B cell (primary cell): ENCODE measurements around the gene TM7SF3. TPM values are rescaled to one million over a fixed set of nuclear protein-coding genes. Genes with fewer than 3 reads are reported as not detected.
A peak's percentile ranks its signal among the peaks of the same experiment; 100 is the strongest.

Experiments
- ATAC-seq: fragments of 200-7000 bp; cut with Tn5 transposase; one replicate; pipeline ENCODE4 v1.10.0; 2021; ENCODE audit warnings: low read depth, mild to moderate bottlenecking, moderate number of reproducible peaks, moderate library complexity
- CTCF ChIA-PET: fragments of 350-600 bp; sonication (Branson Sonifier 250); formaldehyde crosslinking; loops from one replicate; lab custom pipeline; 2021; ENCODE audit warnings: antibody characterized with exemption, inconsistent platforms; lab: Charles Lee
- POLR2A ChIA-PET: fragments of 350-600 bp; sonication (Branson Sonifier 250); formaldehyde crosslinking; loops from one replicate; lab custom pipeline; 2021; ENCODE audit warnings: antibody characterized with exemption; lab: Charles Lee
- DNase-seq: peaks from one replicate; pipeline ENCODE4 v3.0.0; 2013
- H2AFZ ChIP-seq: 2 replicates; pipeline ENCODE4 v1.6.1; 2012; ENCODE audit warnings: mild to moderate bottlenecking, low read depth, low read length; ENCODE audit not compliant: insufficient read depth, poor library complexity, severe bottlenecking
- H3K27ac ChIP-seq, 2 donors: 1 replicate in 1 of 2; 2 replicates in 1 of 2; pipeline ENCODE4 v1.5.1; 2012 to 2013; ENCODE audit warnings: low read length in 2 of 2, mild to moderate bottlenecking in 2 of 2, moderate library complexity in 1 of 2
- H3K27me3 ChIP-seq, 4 experiments: fragments of 200-600 bp in 1 of 4; sonication (generic) in 1 of 4; replicated peaks in 1 of 4; 1 replicate in 2 of 4; 2 replicates in 2 of 4; pipeline versions ENCODE4 v1.6.1 to v1.7.0; 2013 to 2016; ENCODE audit warnings: low read length in 3 of 4, mild to moderate bottlenecking in 2 of 4, mixed read lengths in 1 of 4, moderate library complexity in 1 of 4; ENCODE audit not compliant: insufficient read depth in 4 of 4, control insufficient read depth in 3 of 4; ENCODE audit errors: control extremely low read depth in 1 of 4
- H3K36me3 ChIP-seq, 2 experiments: replicated peaks in 1 of 2; 1 replicate in 1 of 2; 2 replicates in 1 of 2; pipeline versions ENCODE4 v1.6.1 to v1.7.1; 2013; ENCODE audit warnings: low read length in 1 of 2; ENCODE audit not compliant: insufficient read depth in 2 of 2, control insufficient read depth in 1 of 2; ENCODE audit errors: control extremely low read depth in 1 of 2, extremely low read depth in 1 of 2
- H3K4me1 ChIP-seq, 2 donors: fragments of 200-600 bp in 1 of 2; sonication (generic) in 1 of 2; 1 replicate in 1 of 2; 2 replicates in 1 of 2; pipeline versions ENCODE4 v1.5.1 to v1.6.1; 2013 to 2017; ENCODE audit warnings: low read length in 2 of 2; ENCODE audit not compliant: control insufficient read depth in 2 of 2, insufficient read depth in 2 of 2
- H3K4me2 ChIP-seq: replicated peaks from 2 replicates; pipeline ENCODE3; 2012; ENCODE audit warnings: mild to moderate bottlenecking, low read depth, low read length; ENCODE audit not compliant: poor library complexity, severe bottlenecking
- H3K4me3 ChIP-seq, 5 experiments: fragments of 200-600 bp in 1 of 5; sonication (generic) in 1 of 5; 1 replicate in 3 of 5; 2 replicates in 2 of 5; pipeline versions ENCODE4 v1.5.1 to v1.7.0; 2011 to 2016; ENCODE audit warnings: low read length in 4 of 5, mild to moderate bottlenecking in 4 of 5, low read depth in 2 of 5, control low read depth in 1 of 5, moderate library complexity in 1 of 5; ENCODE audit not compliant: insufficient read depth in 1 of 5; ENCODE audit errors: control extremely low read depth in 1 of 5, extremely low read depth in 1 of 5
- H3K79me2 ChIP-seq: fragments of 200-600 bp; sonication (generic); one replicate; pipeline ENCODE4 v1.6.0; 2016; ENCODE audit warnings: low read length; ENCODE audit not compliant: control insufficient read depth, insufficient read depth
- H3K9ac ChIP-seq: fragments of 200-600 bp; sonication (generic); 2 replicates; pipeline ENCODE4 v1.6.1; 2017; ENCODE audit warnings: mild to moderate bottlenecking, low read length, moderate library complexity
- H3K9me3 ChIP-seq, 3 donors: one replicate each; pipeline versions ENCODE4 v1.6.1 to v1.7.1; 2013; ENCODE audit warnings: low read length in 2 of 3; ENCODE audit not compliant: control insufficient read depth in 2 of 3, insufficient read depth in 1 of 3; ENCODE audit errors: control extremely low read depth in 1 of 3
- H4K20me1 ChIP-seq: 2 replicates; pipeline ENCODE4 v1.6.0; 2012; ENCODE audit warnings: mild to moderate bottlenecking, low read length; ENCODE audit not compliant: insufficient read depth, control insufficient read depth, poor library complexity, severe bottlenecking
- H3K27ac Mint-ChIP-seq: one replicate; pipeline ENCODE4 v1.8.0; 2021; ENCODE audit warnings: mixed read lengths
- H3K27me3 Mint-ChIP-seq: one replicate; pipeline ENCODE4 v1.8.0; 2021; ENCODE audit warnings: mixed read lengths
- H3K4me1 Mint-ChIP-seq: one replicate; pipeline ENCODE4 v1.8.0; 2021; ENCODE audit warnings: mixed read lengths
- H3K4me3 Mint-ChIP-seq: one replicate; pipeline ENCODE4 v1.8.0; 2021; ENCODE audit warnings: mixed read lengths
- H3K9me3 Mint-ChIP-seq: one replicate; pipeline ENCODE4 v1.8.0; 2022; ENCODE audit warnings: mixed read lengths; ENCODE audit not compliant: insufficient read depth
- EZH2 ChIP-seq: IDR thresholded peaks from 2 replicates; pipeline ENCODE4 v1.6.1; 2012; ENCODE audit warnings: borderline replicate concordance, low read depth, mild to moderate bottlenecking, moderate library complexity, low read length; ENCODE audit not compliant: insufficient read depth, poor library complexity, severe bottlenecking
- WGBS: methylation state at CpG from one replicate; pipeline ENCODE4 v1.1.5; 2013; ENCODE audit warnings: missing lambda C conversion rate; ENCODE audit not compliant: insufficient coverage; 5-methylcytosine and 5-hydroxymethylcytosine counted together
- intact Hi-C: fragments of 100-400 bp; cut with micrococcal nuclease; formaldehyde crosslinking; loops from one replicate; pipeline ENCODE4 v1.10.0; 2022
- polyA plus RNA-seq: library from polyadenylated mRNA; depleted of rRNA; stranded (reverse); fragments of >200 nt; gene quantifications from 2 replicates; pipeline ENCODE4 v1.2.3, GENCODE V29; 2012
- total RNA-seq, 2 donors: library from RNA; stranded (reverse); fragments of 120-200 nt in 1 of 2; gene quantifications; 1 replicate in 1 of 2; 2 replicates in 1 of 2; pipeline versions ENCODE4 v1.2.3 to v1.2.4, GENCODE V29; 2013 to 2022
- TF ChIP-seq, protein P1 (sequence below): fragments of 200-600 bp; IDR thresholded peaks from one replicate; pipeline ENCODE4 v1.8.0; 2022; ENCODE audit warnings: antibody characterized with exemption, mild to moderate bottlenecking

Gene TM7SF3
- total and polyA plus RNA-seq, 2 donors (not counting 1 experiment from before 2014, with no cell fraction given): 24.5 to 33.5 TPM

- peaks cover 14 to 45% of the 10 kb centered on the region in 2 donors for H3K4me1 ChIP-seq
- POLR2A ChIA-PET: no interaction called here
- peaks cover 72% of the 10 kb centered on the region for H3K79me2 ChIP-seq
- peak overlapping the region; percentile 97 for H2AFZ ChIP-seq
- H3K4me1 Mint-ChIP-seq: peaks cover 55% of the 10 kb centered on the region
- H3K4me3 Mint-ChIP-seq: peak overlapping the region; percentile 99
- DNase-seq (no peak), ATAC-seq (no peak)
- peaks cover 0 to 1% of the 10 kb centered on the region in 2 experiments for H3K36me3 ChIP-seq
- intact Hi-C loops: loop anchor here (5.0 to 10.0 kb wide), 4 partner anchors 208 to 1742 kb away; partner anchors contain the start of genes DNAI7, ETFRF1 and PPFIBP1
- H4K20me1 ChIP-seq: no peaks in the 10 kb centered on the region
- no peaks in the 10 kb centered on the region for H3K9me3 ChIP-seq
- H3K27ac ChIP-seq: peak overlapping the region; percentile 88 to 96
- H3K9me3 Mint-ChIP-seq: no peaks in the 10 kb centered on the region
- TF ChIP-seq EZH2: no peak
- CTCF ChIA-PET: interaction anchor here (1.2 to 2.0 kb wide), 2 partner anchors 52 to 77 kb away, joined by 7 to 10 read pairs; partner anchors contain the start of gene TM7SF3
- WGBS: no CpG with 5 or more reads among the region's 8 CpGs
- peak overlapping the region; percentile 78 for H3K4me2 ChIP-seq
- H3K27me3 Mint-ChIP-seq: no peaks in the 10 kb centered on the region
- peak overlapping the region; percentile 79 for H3K9ac ChIP-seq
- peak overlapping the region; percentile 72 to 100 (median 98) for H3K4me3 ChIP-seq
- H3K27me3 ChIP-seq: no peaks in the 10 kb centered on the region
- peak overlapping the region; percentile 99 for H3K27ac Mint-ChIP-seq
These were observed 77.4 kb downstream of the TM7SF3 start for GRCh38 chr12:26936559-26937442.

DNA sequence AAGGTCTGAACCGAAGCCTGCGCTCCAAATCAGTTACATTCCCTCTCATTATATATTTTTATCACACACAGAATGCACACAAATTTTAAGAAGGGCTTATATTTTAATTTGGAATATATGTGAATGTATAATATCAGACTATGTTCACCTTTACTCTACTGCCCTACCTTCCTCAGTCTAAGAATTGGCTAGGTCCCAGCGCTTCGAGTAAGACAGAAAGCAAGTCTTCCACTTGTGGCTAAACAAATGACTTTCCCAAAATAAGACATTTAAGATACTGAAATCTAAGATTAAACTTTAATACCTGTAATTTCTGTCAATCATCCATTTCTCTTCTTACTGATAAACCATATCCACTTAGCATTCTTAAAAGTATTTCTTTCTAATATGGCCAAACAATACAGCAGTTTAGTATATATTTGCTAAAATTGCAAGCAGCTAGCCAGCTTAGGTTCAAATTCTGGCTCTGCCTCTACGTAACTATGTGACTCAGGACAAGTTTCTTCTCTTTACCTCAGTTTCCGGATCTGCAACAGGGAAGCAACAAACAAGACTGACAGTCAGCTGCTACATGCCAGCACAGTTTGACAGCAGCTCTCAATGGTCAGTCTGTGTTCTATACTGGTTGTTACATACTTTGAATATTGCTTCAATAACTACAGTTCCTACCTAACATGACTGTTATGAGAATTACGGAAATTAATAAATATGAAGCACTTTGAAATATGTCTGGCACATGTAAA is 78.4 kb downstream of the TM7SF3 start:
- TF ChIP-seq EZH2: no peak
- TF ChIP-seq, protein P1, sequence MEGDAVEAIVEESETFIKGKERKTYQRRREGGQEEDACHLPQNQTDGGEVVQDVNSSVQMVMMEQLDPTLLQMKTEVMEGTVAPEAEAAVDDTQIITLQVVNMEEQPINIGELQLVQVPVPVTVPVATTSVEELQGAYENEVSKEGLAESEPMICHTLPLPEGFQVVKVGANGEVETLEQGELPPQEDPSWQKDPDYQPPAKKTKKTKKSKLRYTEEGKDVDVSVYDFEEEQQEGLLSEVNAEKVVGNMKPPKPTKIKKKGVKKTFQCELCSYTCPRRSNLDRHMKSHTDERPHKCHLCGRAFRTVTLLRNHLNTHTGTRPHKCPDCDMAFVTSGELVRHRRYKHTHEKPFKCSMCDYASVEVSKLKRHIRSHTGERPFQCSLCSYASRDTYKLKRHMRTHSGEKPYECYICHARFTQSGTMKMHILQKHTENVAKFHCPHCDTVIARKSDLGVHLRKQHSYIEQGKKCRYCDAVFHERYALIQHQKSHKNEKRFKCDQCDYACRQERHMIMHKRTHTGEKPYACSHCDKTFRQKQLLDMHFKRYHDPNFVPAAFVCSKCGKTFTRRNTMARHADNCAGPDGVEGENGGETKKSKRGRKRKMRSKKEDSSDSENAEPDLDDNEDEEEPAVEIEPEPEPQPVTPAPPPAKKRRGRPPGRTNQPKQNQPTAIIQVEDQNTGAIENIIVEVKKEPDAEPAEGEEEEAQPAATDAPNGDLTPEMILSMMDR: no peak
- no peak for ATAC-seq
- Histone ChIP-seq H3K79me2 (peaks cover 62% of the 10 kb centered on the region), H4K20me1 (no peaks in the 10 kb centered on the region), H3K4me3 (no peak overlapping the region), H3K27ac (no peak overlapping the region), H3K9me3 (no peaks in the 10 kb centered on the region), H3K4me1 (peaks cover 10 to 36% of the 10 kb centered on the region in 2 donors), H3K27me3 (no peaks in the 10 kb centered on the region), H3K36me3 (peaks cover 0 to 1% of the 10 kb centered on the region in 2 experiments), H3K4me2 (peak overlapping the region; percentile 78), H3K9ac (no peak overlapping the region), H2AFZ (peak overlapping the region; percentile 13)
- CTCF ChIA-PET: interaction anchor here (1.7 to 2.0 kb wide), 2 partner anchors 51 to 78 kb away, joined by 4 to 10 read pairs; partner anchors contain the start of gene TM7SF3
- Mint-ChIP-seq H3K27ac (no peak overlapping the region), H3K27me3 (no peaks in the 10 kb centered on the region), H3K4me1 (peaks cover 45% of the 10 kb centered on the region), H3K4me3 (peak overlapping the region; percentile 15), H3K9me3 (no peaks in the 10 kb centered on the region)
- DNase-seq: no peak
- intact Hi-C loops: loop anchor here (5.0 to 10.0 kb wide), 4 partner anchors 209 to 1741 kb away; partner anchors contain the start of genes DNAI7, ETFRF1 and PPFIBP1
- WGBS: 59% methylated on average over 4 of the region's 7 CpGs
- POLR2A ChIA-PET: no interaction called here
